Right atrium auricular region (tissue), 2 donors: ENCODE results near the gene EPHA3. TPM values are rescaled to one million over a fixed set of nuclear protein-coding genes. Genes with fewer than 3 reads are reported as not detected.

Experiments
- DNase-seq: peaks from one replicate; pipeline ENCODE4 v3.0.0-alpha.2; 2019; ENCODE audit warnings: low spot score
- H3K27ac ChIP-seq, 2 donors: fragments of 200-600 bp; sonication (generic); 1 replicate in 1 of 2; 2 replicates in 1 of 2; pipeline ENCODE4 v1.5.1; 2016 to 2019
- H3K27me3 ChIP-seq, 2 donors: fragments of 200-600 bp; sonication (generic); one replicate each; pipeline versions ENCODE4 v1.5.1 to v1.6.0; 2017 to 2019
- H3K36me3 ChIP-seq: fragments of 200-600 bp; sonication (generic); one replicate; pipeline ENCODE4 v1.5.1; 2016
- H3K4me1 ChIP-seq, 2 donors: fragments of 200-600 bp; sonication (generic); one replicate each; pipeline versions ENCODE4 v1.5.1 to v1.6.0; 2017 to 2019
- H3K4me3 ChIP-seq, 2 donors: fragments of 200-600 bp; sonication (generic); 1 replicate in 1 of 2; 2 replicates in 1 of 2; pipeline ENCODE4 v1.5.1; 2017 to 2019; ENCODE audit warnings: mild to moderate bottlenecking in 1 of 2, moderate library complexity in 1 of 2
- H3K9me3 ChIP-seq, 2 donors: fragments of 200-600 bp; sonication (generic); one replicate each; pipeline ENCODE4 v1.5.1; 2019
- CTCF ChIP-seq, 2 donors: fragments of 200-600 bp; sonication (generic); IDR thresholded peaks; one replicate each; pipeline ENCODE4 v1.5.1; 2019; ENCODE audit warnings: antibody characterized with exemption in 2 of 2
- total RNA-seq, 2 donors: library from RNA; depleted of rRNA; stranded (reverse); fragments of >200 nt; gene quantifications; one replicate each; pipeline ENCODE4 v1.1.0, GENCODE V29; 2016

The EPHA3 gene
- total RNA-seq, 2 donors from 2014 or later: 5.3 to 5.4 TPM

GRCh38 chr3:89072642-89073041, 34.8 kb upstream of the EPHA3 start:
- H3K36me3 ChIP-seq: no peaks in the 10 kb centered on the region
- no peaks in the 10 kb centered on the region for H3K27me3 ChIP-seq
- H3K4me1 ChIP-seq: no peaks in the 10 kb centered on the region
- no peak for DNase-seq
- H3K9me3 ChIP-seq: no peaks in the 10 kb centered on the region
- TF ChIP-seq CTCF (IDR thresholded peaks at IDR 0.05): no peak
- no peak overlapping the region for H3K27ac ChIP-seq
- no peak overlapping the region for H3K4me3 ChIP-seq

GRCh38 chr3:89079944-89080343, 27.5 kb upstream of the EPHA3 start:
- no peak for DNase-seq
- no peak overlapping the region for H3K27ac ChIP-seq
- H3K9me3 ChIP-seq: no peaks in the 10 kb centered on the region
- H3K4me3 ChIP-seq: no peak overlapping the region
- no peaks in the 10 kb centered on the region for H3K27me3 ChIP-seq
- H3K36me3 ChIP-seq: no peaks in the 10 kb centered on the region
- H3K4me1 ChIP-seq: no peaks in the 10 kb centered on the region
- no peak for TF ChIP-seq CTCF (IDR thresholded peaks at IDR 0.05)

- Histone ChIP-seq H3K36me3 (no peaks in the 10 kb centered on the region), H3K27ac (no peak overlapping the region), H3K4me3 (no peak overlapping the region), H3K27me3 (no peaks in the 10 kb centered on the region), H3K4me1 (no peaks in the 10 kb centered on the region), H3K9me3 (no peaks in the 10 kb centered on the region)
- no peak for TF ChIP-seq CTCF (IDR thresholded peaks at IDR 0.05)
- DNase-seq: no peak
Measured at GRCh38 chr3:89087851-89088250, 19.6 kb upstream of the EPHA3 start.

- no peaks in the 10 kb centered on the region for H3K36me3 ChIP-seq
- H3K4me1 ChIP-seq: no peaks in the 10 kb centered on the region
- TF ChIP-seq CTCF (IDR thresholded peaks at IDR 0.05): no peak
- DNase-seq: no peak
- H3K27ac ChIP-seq: no peak overlapping the region
- H3K27me3 ChIP-seq: no peaks in the 10 kb centered on the region
- no peak overlapping the region for H3K4me3 ChIP-seq
- no peaks in the 10 kb centered on the region for H3K9me3 ChIP-seq
Measured at GRCh38 chr3:89098173-89098572, 9.2 kb upstream of the EPHA3 start.

GRCh38 chr3:89098964-89099585, 8.3 kb upstream of the EPHA3 start:
- Histone ChIP-seq H3K9me3 (no peaks in the 10 kb centered on the region), H3K27ac (no peak overlapping the region), H3K4me3 (no peak overlapping the region), H3K36me3 (no peaks in the 10 kb centered on the region), H3K27me3 (no peaks in the 10 kb centered on the region), H3K4me1 (no peaks in the 10 kb centered on the region)
- TF ChIP-seq CTCF (IDR thresholded peaks at IDR 0.05): peak; percentile 75 to 90
- DNase-seq: no peak

- no peak for DNase-seq
- H3K4me3 ChIP-seq: no peak overlapping the region
- H3K36me3 ChIP-seq: no peaks in the 10 kb centered on the region
- H3K27ac ChIP-seq: no peak overlapping the region
- H3K4me1 ChIP-seq: no peaks in the 10 kb centered on the region
- H3K27me3 ChIP-seq: no peaks in the 10 kb centered on the region
- no peak for TF ChIP-seq CTCF (IDR thresholded peaks at IDR 0.05)
- H3K9me3 ChIP-seq: no peaks in the 10 kb centered on the region
Measured at GRCh38 chr3:89101251-89101650, 6.2 kb upstream of the EPHA3 start.
